GM21526 (cell line): ENCODE results near the gene STRIP2.
"Not testable (repeated sequence)": the region's sequence is repeated elsewhere in the genome, so short reads cannot be mapped to it uniquely, and the experiment has no call there.

Experiments used
- ATAC-seq: cut with Tn5 transposase; IDR thresholded peaks from one replicate; pipeline ENCODE4 v1.9.1; 2021; ENCODE audit warnings: moderate library complexity; ENCODE audit not compliant: unreplicated experiment, low FRiP score

The STRIP2 gene

DNA sequence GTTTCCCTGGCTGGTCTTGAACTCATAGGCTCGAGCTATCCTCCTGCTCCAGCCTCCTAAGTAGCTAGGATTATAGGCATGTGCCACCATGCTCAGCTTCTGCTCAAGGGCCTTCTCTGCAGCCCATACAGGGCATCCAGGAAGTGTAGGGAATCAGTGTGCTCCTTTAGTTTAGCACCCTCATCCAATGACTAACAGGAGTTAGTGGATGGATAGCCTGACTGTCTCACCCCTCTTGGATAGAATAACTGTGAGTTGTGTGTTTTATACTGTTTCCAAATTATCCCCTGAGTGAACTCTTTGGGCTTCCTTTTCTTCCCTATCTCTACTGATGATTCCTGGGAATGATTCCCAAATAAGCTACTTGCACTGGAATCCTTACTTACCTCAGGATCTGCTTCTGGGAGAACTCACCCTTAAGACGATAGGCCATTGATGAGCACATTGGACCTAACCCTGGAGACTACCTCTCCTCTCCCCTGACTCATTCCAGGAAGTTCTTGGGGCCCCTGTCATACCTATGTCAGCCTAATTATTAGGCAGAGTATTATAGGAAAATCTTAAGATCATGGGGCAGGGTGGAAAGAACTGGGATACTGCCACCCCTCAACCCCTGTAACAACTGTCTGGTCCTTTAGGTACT is 18.5 kb downstream of the STRIP2 start:
- no peak for ATAC-seq

DNA sequence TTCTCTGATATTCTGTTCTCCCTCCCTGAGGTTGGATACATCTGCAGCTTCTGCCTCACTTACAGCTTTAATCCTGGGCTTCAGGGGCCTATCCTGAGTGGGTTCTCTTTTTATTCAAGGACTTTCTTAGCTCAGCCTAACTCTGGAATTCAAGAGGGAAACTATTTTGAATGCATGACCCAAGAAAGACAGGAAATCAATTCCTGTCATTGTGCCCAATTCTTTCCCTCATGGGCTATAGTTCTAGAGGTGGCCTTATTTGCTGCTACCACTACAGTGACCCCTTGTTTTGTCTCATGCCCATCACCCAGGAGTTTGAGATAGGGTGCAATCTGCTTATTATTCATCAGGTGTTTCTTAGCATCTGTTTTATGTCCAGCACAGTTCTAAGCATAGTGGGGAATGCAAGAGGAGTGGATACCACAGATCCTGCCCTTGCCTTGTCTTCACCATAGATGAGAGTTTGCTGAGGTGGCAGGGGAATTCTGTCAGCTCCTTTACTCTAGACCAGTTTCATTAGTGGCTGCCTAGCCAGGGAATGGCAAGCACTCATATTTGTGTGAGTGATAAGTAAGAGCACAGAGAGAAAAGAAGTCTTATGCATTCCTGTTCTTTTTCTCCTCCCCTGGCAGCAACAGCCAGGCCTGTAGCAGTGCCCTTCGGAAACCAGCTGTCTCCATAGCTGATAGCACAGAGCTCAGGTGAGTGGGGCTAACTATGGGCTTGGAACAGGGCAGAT is 19.4 kb downstream of the STRIP2 start:
- ATAC-seq = no peak

DNA sequence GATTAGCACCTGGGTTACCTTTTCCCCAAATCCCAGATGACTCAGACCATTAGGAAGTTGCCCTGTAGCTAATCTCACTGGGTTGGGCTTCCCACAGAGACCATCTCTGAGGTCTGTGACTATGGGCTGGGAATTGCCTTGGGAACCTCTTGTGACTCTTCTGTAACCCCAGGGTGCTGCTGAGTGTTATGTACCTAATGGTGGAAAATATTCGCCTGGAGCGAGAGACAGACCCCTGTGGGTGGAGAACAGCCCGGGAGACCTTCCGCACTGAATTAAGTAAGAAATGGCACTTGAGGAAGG is 20.0 kb downstream of the STRIP2 start:
- no peak for ATAC-seq

DNA sequence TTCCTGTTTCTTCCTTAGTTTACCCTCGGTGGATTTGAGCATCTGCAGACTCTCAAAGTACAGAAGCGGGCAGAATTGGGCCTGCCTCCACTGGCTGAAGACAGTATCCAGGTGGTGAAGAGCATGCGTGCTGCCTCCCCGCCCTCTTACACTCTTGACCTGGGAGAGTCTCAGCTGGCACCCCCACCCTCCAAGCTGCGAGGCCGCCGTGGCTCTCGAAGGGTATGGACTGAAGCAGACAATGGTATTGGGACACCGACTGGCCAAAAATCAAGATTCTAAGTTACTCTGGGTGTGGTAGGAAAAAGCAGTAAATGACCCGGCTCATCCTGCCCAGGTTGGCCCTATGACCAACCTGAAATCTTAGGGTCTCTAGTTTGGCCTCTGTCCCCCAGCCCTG is 22.2 kb downstream of the STRIP2 start:
- no peak for ATAC-seq

DNA sequence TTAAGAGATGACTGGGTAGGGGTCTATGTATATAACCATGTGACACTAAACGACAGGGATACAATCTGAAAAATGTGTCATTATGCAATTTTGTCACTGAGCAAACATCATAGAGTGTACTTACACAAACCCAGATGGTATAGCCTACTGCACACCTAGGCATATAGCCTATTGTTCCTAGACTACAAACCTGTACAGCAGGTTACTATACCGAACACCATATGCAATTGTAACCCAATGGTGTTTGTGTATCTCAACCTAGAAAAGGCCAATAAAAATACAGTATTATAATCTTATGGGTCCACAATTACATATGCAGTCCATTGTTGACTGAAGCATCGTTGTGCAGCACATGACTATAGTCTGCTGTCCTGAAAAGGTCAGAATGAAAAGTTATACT is 22.9 kb downstream of the STRIP2 start:
- ATAC-seq = no peak

DNA sequence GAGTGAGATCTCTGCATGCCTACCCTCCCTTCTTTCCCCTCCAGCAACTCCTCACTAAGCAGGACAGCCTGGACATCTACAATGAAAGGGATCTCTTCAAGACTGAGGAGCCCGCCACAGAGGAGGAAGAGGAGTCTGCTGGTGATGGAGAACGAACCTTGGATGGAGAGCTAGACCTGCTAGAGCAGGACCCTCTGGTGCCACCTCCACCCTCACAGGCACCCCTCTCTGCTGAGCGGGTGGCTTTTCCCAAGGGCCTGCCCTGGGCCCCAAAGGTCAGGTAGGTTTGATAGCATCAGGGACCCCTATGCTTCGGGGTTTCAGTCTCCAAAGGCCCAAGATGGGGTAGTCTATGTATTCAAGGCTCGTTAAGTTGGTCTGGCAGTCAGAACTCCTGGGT is 23.9 kb downstream of the STRIP2 start:
- ATAC-seq = no peak

DNA sequence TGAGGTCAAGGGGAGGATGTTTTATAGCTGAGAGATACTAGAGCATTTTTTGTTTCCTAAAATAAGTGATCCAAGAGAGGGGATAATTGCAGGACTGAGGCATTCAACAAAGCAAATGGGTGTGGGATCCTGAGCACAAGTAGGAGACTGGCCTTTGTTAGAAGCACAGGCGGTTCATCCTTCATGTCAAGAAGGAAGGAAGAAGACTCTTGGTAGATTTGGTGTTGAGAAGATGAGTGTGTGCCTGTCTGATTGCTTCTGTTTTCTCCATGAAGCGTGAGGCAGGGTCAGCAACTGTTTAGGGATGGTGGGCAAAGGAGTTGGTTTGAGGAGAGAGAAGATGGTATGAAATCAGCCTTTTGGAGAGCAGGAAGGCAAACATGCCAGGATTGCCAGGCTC is 27.6 kb downstream of the STRIP2 start:
- no peak for ATAC-seq

DNA sequence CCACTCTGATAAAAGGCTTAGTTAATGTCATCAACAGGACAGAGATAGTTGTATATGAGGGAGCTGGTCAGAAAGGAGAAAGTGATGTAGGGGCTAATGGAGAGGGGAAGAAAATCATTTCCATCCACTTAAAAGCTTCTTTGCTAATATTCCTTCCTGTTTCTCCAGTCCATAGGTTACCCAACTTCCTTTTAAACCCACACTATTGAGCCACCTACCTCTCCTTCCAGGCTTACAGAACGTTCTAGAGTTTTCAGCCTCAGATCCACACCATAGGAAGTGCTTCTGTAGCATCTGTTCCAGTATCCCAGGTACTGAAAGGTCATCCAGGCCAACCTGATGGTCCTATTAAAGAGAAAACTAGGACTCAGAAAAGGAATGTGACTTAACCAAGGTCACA is 28.2 kb downstream of the STRIP2 start:
- ATAC-seq = no peak

DNA sequence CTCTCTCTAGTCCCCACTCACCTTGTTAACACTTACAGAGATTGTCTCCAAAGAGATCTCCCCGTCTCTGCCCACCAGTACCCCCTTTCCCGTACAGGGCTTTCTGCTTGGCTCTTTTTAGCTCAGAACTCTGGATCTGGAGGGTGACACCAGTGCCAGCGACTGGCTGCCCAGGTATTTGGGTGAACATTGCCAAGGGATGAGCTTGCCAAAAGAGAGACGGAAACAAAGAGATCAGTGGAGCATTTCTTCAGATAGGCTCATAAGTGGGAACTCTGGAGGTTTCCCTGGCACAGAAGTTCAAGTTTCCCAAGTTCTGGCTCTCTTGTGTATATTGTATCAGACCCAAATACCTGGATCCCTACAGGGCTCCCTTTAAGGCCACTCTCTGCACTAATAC is 30.0 kb downstream of the STRIP2 start:
- no peak for ATAC-seq

DNA sequence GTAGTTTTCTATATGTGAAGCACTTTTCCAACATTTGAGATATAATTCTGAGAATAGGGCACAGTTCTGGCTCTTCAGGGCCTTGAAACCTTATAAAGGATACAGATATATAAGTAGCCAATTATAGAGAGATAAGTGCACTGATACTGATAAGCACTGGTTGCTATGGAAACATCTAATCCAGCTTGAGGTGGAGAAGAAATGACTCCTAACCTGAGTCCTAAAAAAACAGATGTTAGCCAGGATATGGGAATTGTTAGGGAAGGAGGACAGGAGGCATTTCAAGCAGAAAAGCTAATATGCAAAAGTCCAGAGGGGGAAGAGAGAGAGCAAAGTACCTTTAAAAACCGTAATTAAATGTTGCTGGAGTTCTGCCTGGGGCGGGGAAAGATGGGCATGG is 30.8 kb downstream of the STRIP2 start:
- ATAC-seq = no peak

DNA sequence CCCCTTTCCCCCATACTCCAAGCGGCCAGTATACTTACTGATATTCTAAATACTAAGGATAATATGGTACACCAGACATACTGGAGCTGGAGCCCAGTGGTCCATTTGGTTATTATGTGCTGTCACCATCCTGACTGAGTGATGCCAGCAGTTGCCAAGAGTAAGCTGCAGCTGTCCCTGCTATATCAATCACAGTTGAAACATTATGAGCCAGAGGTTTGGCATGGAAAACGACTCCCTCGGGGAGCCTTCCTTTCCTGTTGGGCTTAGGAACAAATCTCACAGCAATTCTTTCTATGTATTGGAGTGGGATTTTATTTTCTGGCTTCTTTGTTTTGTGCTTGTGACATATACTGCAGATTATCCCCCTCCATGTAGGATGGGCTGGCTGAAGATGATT is 32.6 kb downstream of the STRIP2 start:
- ATAC-seq = no peak

DNA sequence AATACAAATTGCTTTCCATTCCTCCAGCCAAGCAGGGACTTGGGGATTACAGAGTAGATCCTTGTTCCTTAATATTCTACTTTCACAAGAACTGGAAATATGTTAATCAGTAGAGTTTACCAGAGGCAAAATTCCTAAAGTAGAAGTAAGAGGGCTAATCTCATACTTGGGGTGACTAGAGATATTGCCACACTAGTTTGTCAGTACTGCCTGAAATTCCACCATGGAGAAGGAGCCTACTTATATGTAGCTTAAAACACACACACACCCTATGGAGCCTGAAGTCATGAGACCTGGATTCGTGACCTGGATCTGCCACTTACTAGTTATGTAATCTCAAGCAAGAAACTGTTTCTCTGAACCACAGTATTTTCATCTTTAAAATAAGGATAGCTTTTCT is 33.9 kb downstream of the STRIP2 start:
- ATAC-seq = no peak

DNA sequence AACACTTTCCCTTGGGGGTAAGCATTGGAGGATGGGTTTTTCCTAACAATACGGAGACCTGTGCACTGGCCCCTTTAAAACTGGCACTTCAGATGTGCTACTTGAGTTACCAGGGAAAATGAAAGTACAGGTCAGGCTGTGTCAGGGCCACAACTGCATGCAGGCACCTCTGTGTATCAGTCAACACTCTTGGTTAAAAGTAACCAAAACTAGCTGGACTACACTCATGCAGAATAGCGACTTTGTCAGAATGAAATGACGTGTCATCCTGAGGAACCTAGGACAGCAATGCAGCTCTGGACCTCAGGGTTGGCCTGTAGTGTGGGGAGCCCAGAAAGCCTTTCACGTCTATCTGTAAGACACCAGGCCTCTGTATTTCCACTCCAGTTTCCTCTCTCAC is 34.3 kb downstream of the STRIP2 start:
- no peak for ATAC-seq

DNA sequence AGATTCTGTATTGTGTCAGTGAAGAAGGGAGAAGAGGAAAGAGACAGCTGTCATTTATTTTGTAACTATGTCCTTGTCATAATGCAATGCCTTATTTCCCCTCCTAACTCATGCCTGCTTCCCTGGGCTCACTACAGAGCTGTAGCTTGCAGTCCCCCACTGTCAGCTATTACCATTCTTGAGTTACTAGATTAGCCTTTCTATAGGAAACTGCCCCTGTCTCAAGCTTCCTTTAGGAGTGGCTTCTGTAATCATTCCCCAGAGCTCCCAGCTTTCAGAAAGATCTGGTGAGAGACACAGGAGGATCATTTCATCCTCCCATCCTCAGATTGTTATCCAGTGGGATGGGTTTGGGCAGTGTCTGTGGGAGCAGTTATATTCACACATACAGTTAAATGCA is 35.7 kb downstream of the STRIP2 start:
- no peak for ATAC-seq

DNA sequence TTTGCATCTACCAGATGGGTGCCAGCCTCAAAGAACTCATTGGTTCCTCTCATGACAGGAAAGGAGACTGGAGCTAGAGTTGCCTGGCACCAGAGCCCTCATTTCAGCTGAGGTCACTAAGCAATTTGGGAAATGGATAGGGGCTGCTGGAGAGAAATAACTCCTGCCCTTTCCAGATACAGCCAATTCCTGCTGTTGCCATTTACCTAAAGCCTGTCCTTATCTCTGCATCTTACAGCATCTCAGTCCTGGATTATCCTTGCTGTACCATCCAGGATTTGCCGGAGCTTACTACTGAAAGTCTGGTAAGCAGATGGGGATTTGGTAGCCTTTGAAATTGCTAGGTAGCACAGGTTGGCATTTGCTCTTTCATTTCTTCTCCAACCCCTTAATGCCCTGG is 36.2 kb downstream of the STRIP2 start:
- no peak for ATAC-seq

DNA sequence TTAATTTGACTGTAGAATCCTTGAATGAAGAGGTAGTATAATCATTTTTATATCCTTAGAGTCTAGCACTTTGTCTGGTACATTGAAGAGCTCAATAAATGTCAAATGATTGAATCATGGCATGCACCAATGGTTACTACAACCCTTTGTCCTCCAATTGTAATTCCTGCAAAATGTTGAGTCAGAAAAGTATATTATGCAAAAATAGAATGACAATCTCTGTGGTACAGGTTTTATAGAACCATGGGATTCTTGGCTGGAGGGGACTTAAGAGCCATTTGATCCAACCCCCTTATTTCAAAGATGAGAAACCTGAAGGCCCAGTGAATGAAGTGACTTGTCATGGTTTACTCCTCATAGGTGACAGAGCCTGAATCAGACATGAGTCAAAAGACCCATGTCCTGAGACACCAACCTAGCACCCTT is 37.2 kb downstream of the STRIP2 start:
- ATAC-seq = no peak

DNA sequence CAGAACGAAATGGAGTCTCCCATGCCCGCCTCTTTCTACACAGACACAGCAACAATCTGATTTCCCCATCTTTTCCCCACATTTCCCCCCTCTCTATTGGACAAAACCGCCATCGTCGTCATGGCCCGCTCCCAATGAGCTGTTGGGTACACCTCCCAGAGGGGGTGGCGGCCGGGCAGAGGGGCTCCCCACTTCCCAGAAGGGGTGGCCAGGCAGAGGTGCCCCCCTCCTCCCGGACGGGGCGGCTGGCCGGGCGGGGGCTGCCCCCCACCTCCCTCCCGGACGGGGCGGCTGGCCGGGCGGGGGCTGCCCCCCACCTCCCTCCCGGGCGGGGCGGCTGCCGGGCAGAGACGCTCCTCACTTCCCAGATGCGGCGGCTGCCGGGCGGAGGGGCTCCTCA is 41.7 kb downstream of the STRIP2 start:
- ATAC-seq = not testable (repeated sequence)

DNA sequence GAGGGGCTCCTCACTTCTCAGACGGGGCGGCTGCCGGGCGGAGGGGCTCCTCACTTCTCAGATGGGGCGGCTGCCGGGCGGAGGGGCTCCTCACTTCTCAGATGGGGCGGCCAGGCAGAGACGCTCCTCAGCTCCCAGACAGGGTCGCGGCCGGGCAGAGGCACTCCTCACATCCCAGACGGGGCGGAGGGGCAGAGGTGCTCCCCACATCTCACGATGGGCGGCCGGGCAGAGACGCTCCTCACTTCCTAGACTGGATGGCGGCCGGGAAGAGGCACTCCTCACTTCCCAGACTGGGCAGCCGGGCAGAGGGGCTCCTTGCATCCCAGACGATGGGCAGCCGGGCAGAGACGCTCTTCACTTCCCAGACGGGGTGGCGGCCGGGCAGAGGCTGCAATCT is 42.2 kb downstream of the STRIP2 start:
- ATAC-seq = not testable (repeated sequence)

DNA sequence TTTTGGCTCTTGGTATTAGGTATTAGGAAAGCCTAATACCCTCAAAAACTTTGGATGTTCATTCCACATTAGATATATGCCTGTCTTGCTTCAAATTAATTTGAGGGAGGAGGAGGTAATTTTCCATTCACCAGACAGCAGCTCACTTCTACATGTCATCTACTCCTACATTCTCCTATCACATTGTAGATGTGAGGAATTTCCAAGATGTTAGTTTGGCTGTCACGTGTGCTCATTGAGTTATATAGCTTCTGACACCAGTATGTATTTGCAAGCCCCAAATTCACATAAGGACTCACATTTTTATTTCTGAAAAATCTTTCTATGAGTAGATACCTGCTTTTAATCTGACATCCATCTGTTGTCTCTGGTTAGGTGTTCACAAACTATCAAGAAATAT is 45.6 kb downstream of the STRIP2 start:
- ATAC-seq = no peak

DNA sequence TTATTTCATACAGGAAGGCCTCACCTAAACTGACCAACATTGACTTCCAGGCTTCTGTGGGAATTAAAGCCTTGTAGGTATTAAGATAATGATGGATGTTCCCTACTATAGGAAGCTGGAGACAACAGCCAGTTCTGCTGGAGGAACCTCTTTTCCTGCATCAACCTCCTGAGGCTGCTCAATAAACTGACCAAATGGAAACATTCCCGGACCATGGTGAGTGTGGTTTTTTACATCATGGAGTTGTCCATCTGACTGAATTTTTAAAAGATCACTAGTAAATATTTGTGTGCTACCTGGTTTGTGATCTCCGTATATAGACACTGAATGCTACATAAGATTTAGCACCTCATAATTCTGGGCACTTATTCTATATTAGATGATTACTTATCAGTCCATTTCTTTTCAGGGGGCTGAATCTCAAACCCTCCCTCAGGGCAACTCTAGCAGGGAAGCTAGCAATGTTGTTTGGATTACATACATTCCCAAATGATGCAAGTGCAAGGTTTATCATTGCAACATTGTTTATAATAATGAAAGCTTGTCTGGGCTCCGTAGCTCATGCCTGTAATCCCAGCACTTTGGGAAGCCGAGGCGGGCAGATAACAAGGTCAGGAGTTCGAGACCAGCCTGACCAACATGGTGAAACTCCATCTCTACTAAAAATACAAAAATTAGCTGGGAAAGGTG is 46.6 kb downstream of the STRIP2 start:
- ATAC-seq = no peak

DNA sequence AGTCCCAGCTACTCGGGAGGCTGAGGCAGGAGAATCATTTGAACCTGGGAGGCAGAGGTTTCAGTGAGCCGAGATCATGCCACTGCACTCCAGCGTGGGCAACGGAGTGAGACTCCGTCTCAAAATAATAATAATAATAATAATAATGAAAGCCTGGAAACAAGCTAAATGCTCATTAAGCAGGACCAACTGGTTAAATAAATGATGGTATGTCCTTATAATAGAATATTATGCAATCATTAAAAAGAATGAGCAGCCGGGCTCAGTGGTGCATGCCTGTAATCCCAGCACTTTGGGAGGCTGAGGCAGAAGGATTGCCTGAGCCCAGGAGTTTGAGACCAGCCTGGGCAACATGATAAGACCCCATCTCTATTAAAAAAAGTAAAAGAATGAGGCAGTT is 47.1 kb downstream of the STRIP2 start:
- not testable (repeated sequence) for ATAC-seq

DNA sequence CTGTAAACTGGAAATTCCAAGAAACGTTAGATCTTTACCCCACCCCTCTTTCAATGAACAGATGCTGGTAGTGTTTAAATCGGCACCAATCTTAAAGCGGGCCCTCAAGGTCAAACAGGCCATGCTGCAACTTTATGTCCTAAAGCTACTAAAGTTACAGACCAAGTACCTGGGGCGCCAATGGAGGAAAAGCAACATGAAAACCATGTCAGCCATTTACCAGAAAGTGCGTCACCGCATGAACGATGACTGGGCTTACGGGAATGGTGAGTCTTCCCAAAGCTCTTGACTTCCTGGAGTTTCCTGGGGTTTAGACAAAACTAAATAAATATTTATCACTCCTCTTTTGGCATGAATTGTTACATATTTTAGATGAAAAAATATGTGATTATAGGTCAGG is 48.5 kb downstream of the STRIP2 start:
- no peak for ATAC-seq
